NCI-H2107 (cell line): Measurements from ENCODE around the gene PDE4D.

ENCODE experiments used
- DNase-seq: peaks from one replicate; lab custom pipeline; 2025; lab: John Stamatoyannopoulos, UW

The PDE4D gene

DNA sequence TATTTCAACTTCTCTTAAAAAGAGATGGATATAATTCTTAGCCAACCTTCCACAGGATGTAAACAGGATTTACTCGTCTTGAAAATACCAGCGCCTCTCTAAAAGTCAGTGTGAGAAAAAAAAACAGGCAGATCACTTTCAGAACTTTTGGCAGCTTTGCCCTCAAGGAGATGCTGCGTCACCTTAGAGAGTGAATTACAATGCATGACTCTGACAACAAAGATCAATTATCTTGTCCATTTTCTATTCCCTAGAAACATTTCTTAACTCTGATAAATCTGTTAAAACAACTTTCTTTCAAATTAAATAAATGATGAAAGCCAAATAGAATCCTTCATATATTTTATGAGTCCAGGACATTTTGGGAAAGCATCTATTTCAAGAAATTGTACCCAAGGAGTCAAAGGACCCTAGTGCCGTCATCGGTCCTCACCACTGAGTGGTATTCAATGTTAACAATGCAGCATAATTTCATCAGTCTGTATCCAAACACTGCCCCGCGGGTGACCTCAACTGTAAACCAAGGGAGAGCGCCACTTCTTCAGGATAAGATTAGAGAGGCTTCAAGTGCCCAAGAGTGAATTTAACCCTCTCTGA lies 536.0 kb downstream of the PDE4D start:
- DNase-seq: no peak

DNA sequence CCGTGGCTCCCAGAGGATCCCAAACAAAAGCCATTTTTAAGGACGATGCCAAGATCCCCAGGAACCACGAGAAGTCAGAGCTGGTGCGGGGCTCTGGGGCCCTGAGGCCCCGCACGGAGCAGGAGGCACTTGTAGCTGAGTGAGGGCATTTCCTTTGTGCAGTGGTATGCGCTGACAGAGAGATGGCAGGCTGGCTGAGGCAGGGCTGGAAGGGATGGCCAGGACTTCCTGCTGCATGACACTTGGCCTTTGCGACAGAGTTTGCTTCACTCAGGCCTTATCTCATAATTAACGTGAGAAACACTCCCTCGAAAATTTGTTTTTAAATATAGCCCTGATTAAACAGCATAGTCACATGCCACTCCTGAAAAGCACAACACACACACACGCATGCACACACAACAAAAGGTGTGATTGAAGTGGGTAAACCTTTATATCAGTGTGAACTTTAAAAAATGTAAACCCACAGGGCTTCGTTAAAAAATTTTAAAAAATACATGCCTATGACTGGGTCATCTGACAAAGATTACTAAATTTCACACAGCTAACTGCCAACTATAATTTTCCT lies 536.6 kb downstream of the PDE4D start:
- no peak for DNase-seq

DNA sequence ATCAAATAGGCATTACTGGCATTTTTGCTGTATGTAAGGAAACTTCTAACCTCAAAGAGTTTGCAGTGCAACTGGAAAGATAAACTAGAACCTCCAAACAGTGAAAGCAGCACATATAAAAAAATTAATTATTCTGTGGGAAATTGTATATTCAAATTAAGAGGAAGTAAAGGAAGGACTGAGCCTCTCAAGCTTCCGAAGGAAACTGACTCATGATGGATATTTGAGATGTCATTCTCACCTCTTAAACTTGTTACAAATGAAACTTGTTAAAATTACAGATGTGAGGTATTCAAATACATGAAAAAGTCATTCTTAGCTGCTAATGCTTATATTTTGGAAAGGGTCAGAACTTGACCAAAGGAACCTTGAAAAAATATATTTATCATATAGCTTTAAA lies 538.7 kb downstream of the PDE4D start:
- no peak for DNase-seq

DNA sequence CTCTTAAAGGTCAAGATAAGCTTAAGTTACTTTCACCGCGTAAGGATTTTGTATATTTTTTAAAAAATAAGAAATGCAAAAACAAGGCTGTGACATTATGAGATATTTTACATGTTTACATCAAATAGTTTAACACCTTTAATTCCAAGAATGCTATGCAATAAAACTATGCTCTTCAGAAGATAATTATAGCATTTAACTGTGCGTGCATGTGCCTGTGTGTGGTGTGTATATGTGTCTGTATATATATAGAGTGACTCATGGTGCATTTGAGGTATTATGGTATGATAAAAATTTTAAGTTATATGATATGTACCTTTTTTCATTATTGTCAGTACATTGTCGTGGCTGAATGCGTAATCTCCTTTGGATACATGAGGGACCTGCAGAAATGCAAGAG lies 539.3 kb downstream of the PDE4D start:
- no peak for DNase-seq

DNA sequence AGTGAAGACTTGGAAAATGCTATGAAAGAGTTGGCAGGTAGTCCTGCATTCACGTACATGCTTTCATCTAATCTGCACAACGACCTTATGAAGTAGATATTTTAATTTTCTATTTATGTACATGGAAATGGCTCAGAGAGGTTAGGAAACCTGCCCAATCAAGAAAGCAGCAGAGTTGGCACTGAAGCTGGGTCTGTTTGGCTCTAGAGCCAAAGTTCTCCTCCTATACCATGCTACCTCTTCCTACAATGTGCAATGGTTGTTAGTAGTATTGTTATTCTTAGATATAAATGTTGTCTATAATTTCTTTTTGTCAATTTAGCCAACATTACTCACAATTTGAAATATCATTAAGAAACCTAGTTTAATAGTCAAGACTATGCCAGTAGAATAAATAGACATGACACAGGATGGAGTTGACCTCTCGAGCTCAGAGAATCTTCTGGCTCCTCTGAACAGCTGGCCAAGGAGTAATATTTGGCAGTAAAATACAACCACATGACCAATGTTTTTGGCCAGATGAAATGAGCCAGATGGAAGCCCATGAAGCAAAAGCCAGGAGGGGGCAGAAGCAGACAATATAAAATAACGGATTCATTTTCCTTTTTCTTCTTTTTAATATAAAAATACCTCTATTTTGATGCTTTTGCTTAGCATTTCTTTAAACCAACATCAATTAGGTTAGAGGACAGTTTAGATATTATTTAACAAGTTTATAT lies 542.3 kb downstream of the PDE4D start:
- DNase-seq: no peak

DNA sequence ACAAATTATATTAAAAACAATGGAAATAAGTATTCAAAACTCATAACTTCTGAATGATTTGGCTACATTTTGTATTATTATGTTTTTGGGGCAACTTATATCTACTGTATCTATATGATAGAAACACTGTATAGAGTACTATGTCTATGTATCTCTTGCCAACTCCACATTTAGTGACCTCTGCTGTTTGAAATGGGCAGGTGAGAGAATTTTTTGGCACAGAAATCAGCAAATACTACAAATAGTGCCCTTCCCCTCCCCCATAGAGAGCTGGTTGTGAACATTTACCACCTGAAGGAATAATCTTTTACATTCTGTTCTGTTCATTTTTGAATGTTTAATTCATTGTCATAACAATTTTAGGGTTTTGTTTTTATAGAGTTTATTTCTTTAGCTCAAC lies 545.3 kb downstream of the PDE4D start:
- no peak for DNase-seq

DNA sequence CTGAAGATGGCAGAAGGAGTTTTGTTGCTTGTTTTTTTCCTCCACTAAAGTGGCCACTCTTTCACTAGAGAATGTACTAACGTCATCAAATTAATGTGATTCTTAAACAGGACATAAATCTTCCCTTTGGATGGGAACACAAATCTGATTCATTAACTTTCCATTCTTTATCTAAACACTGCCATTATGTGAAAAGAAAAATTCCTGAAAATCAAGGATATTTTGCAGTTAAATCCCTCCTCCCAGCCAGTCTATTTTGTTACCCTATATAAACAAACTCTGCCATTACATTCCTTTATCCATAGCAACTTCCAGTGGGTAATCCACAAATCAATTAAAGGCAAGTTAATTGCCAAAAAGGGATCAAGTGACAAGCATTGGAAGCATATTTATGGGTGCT lies 546.5 kb downstream of the PDE4D start:
- DNase-seq: no peak

DNA sequence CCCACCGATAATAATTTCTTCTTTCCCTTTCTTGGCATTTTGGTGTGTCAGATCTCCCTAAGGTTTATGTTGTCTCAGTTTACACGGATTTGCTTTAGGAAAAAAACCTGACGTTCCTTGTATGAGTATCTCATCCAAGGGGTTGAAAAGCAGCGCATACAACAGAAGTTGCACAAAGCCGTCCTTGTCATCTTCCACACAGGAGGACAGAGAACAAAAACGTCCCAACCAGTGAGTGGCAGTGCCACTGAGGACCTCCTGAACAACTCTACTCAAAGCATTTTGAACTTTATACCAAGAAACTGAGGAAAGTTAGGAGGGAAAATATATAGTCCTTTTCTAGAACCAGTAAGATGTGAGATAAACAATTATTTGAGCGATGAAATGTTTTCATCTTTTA lies 547.0 kb downstream of the PDE4D start:
- DNase-seq: no peak

DNA sequence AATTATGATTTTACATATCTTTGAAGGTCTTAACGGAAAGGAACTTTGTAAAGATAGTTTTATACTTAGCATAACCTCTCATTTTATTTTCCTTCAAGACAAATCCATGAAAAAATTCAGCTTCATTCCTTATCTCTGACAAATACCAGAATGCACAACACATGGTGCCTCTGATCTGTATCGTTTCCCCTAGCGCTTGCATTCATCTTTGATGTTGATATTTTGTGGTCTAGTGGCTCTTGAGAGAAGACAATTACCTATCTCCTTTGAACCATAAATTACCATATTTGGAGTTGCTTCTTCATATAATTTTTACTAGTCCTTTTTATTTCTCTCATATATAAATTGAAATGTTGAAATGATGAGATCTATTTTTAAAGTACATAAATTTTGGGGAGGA lies 551.3 kb downstream of the PDE4D start:
- no peak for DNase-seq

DNA sequence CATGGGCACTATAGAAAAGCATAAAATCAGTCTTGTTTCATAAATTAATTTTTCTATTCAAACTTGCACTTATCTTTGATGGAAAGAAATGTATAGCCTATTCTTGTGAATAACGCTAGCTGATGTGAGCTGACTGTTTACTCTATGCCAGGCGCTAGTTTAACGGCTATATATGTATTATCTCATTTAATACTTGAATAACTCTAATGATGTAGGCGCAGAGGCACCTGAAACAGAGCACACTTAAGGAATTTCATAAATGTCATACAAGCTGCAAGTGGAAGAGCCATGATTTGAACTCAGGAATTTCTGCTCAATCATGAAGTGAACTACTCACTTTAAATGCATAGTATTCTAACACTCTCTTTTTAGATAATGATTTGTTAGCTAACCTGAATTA lies 551.8 kb downstream of the PDE4D start:
- DNase-seq: no peak

DNA sequence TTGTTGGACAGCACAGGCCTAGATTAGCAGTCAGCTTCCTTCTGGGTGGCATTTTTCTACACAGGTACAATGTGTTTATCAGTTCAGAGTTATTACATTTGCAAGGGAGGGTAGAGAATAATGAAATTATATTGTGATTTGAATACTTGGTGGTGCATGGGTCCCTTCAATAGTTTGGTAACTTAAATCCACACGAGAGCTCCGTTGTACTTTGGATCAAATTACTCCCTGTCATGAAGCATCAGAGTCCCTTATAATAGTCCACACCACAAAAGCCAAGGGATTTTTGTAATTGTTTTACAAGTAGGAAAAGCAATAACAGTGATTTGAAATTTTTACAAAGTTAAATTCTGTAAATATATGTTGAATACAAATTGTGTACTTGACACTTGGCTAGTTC lies 552.4 kb downstream of the PDE4D start:
- no peak for DNase-seq

DNA sequence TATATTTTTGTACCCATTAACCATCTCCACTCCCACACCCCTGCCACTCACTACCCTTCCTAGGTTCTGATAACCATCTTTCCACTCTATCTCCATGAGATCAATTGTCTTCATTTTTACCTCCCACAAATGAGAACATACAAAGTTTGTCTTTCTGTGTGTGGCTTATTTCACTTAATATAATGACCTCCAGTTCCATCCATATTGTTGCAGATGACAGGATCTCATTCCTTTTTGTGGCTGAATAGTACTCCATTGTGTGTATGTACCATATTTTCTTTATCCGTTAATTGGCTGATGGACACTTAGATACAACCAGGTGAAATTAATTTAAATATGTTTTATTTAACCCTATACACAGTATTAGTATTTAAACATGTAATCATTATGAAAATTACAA lies 552.9 kb downstream of the PDE4D start:
- DNase-seq: no peak

DNA sequence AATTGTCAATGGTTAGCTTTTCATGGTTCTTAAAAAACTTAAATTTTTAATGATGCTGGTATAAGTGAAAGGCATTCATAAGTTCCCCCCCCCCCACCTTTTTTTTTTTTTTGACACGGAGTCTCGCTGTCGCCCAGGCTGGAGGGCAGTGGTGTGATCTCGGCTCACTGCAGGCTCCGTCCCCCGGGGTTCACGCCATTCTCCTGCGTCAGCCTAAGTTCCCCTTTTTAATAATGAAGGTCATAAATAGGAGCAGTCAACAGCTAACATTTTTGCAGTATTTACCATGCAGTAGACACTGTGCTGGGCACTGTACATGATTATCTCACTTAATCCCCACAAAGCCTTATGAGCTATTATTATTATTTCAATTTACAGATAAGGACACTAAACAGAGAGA lies 556.3 kb downstream of the PDE4D start:
- no peak for DNase-seq

DNA sequence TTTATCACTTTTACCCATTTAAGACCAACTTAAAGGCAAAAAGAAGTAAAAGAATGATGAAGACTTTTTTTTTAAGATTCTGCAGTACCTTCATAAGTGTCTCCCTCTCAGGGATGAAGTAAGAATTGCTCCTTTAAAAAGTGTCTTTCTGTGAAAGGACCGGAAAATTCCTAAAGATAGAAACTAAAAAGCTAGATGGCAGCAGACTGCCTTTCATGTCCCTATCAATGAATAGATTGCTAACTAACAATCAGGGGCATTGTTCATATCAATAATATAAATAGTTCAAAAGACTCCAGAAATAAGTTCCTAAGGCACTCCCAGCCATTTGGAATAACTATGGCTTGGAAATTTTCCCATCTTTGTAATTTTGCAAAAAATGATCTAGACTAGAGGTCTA lies 558.0 kb downstream of the PDE4D start:
- no peak for DNase-seq

DNA sequence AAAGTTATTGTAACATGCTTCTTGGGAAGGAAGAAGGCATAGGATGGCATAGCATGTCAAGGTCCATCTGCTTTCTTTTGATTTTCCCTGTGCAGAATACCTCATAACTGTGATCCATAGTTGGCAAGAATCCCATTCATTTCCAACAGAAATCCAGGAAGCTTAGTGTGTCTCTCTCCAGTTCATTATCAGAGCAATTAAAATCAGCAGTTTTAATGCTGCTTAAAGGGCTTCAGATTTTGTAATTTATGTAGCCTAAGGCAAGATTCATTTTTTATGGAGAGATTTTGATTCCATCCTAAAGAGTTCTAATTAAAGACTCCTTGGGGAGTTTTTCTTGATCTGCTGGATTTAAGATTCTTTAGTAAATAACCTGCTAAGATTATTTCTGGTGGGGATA lies 560.1 kb downstream of the PDE4D start:
- no peak for DNase-seq

DNA sequence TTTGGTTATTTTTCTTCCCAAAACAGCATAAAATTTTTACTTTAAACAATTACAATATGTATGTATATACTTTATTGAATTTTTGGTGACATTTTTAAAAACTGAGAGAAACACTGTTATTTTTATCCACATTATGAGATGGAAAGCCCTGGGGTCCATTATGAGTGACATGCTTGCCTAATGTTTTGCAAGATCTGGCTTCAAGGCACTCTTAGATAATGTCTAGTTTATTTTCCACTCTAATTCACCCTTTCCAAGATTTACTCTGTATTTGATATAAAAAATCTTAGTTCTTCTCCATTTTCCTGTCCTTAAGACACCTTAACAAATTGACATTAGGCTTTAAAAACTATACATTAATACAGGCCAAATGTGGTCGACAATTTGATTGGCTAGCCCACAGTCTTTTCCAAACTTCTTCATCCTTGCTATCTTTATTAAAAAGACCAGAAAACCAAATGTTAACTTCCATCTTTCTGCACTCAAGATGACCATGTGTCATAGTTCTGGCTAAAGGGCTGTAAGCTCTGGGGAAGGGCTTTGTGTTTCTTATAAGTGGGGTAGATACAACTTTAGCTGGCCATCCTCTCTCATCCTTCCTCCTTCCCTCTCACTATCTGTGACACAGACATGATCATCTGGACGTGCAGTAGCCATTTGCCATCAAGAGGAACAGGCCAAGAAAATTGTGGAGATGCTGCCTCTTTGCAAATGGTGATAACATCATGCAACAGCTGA lies 561.1 kb downstream of the PDE4D start:
- no peak for DNase-seq

DNA sequence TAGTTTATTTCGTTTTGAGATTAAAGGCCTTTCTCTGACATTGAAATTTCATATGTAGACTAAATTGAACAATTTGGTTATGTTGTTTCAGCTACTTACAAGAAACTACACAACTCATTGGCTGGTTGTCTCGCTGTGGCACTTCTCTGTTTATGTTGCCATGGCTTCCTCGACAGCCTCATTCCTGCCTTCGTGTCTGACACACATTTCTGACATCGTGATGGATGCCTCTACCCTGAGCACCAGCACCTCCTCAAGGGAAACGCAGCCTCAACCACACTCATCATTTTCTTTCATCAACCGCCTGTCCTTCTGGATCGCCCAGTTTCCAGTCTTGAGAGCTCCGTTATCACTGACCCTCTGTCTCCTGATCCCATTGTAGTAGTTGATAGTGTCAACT lies 562.8 kb downstream of the PDE4D start:
- DNase-seq: no peak

DNA sequence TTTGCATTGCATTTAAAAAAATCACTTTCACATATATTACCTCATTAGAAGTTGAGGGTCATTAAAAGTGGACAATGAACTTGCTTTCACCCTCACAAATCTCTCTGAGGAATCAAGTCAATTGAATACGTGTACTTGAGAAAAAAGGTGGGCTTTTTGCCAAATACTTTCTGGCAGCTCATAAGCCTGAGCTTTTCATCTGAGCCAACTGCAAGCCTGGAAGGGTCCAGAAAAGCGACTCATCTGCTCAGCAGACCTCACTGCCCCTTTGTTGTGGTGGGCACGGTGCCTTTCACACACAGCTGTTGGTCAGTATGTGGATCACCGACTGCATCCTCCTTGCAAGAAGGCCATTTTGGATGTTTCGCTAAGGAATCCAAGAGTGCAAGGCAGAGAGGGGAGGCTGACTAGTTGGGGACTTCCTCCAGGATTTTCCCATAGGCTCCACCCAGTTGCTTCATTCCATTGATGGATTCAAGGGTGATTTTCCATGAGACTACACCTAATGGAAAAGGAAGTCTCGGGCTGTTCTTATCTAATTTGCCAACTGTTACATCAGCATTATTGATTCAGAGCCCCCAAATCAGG lies 564.7 kb downstream of the PDE4D start:
- DNase-seq: no peak

DNA sequence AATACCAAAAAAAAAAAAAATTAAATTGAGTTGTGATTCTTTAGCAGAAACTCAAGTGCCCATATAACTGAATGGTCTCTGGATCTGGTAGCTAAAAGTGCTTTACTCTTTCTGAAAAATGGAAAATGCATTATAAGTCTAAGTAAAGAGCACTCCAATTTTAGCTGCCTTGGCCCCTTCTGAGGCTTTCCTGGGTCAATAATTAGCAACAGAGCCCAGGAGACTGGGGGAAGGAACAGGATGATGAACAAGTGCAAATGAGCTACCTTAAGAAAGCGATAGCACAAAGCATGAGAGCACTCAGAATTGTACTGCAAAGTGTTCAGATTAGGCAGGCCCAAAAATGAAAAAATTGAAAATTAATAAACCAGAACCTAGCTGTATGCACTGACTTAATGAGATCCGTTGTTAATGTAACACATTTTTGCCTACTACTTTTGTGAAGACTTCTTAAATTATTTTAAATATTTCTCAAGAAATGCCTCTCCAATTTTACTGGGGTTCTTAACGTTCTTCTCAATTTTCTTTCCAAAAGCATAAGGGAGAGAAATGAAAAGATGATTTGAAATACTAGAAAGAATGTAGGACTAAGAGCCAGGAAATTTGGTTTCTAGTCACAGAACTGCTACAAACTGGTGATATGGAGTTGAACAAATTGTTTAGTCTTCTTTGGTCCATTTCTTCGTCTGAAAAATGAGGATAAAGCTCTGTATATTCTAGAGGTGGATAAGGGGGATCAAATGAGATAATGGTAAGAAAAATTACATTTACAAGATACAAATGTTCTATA lies 566.1 kb downstream of the PDE4D start:
- DNase-seq: no peak

DNA sequence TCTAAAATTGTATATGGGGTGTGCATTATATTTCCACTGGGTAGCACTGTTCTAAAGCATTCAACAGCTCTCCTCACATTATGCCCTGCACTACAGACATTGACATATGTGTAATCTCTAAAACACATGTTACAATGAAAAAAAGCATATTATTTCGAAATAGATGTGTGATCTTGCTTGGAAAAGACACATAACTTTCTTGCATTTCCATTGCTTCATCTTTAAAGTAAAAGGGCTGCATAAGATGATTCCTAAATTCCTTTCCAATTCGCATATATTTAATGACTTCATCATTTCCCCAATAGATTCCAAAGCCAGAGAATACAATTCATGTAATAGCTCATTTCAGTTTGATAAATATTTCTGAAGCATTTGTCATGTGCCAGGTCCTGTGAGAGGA lies 566.9 kb downstream of the PDE4D start:
- no peak for DNase-seq

DNA sequence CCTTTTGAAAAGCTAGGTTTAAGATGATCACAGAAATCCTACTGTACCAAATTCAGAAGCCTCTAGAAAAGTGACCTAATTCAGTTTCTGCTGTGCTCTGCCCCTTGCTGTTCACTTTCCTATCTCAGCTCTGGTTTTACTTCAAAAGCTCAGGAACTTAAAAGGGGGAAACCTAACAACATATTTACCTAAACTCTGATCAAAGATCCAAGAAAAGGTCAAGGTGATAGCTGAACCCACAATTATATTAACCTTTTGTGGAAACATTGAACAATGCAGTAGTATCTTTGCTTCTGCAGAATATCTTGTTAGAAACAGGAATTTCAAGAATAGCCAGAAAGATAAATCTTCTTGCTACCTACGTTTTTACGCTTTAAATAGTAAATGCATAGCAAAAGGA lies 568.5 kb downstream of the PDE4D start:
- DNase-seq: no peak

DNA sequence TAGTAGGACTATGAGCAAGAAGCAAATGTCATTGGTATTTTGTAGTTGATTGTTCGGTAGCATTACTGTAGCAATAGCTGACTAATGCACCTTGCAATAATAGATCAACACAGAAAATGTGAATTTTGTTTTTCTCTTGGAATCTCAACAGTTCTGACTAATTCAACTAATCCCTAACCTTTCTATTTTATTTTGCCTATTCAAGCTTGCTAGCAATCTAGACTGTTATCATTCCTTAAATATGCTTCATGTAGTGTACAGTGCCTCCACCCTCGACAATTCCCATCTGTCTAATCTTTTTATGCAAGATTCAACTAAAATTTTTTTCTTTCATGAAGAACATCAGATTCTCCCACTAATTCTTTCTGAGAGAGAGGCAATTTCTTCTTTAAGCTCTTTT lies 570.6 kb downstream of the PDE4D start:
- DNase-seq: no peak
